Keratinocyte (primary cell): ENCODE results near the gene EVI5L.

Experiments
- EZH2 ChIP-seq: IDR thresholded peaks from one replicate; pipeline ENCODE4 v1.6.1; 2012; ENCODE audit warnings: inconsistent platforms, mild to moderate bottlenecking, low read length, moderate library complexity
- TF ChIP-seq, protein P1 (sequence below), 3 experiments: IDR thresholded peaks in 1 of 3; conservative IDR thresholded peaks in 1 of 3; optimal IDR thresholded peaks in 1 of 3; 2 replicates in 2 of 3; 3 replicates in 1 of 3; pipeline versions ENCODE3 to v1.5.1; 2011; ENCODE audit warnings: low read length in 3 of 3, mild to moderate bottlenecking in 3 of 3, moderate library complexity in 2 of 3, control low read depth in 1 of 3, inconsistent platforms in 1 of 3; ENCODE audit not compliant: insufficient read depth in 2 of 3; ENCODE audit errors: extremely low read depth in 1 of 3

DNA sequence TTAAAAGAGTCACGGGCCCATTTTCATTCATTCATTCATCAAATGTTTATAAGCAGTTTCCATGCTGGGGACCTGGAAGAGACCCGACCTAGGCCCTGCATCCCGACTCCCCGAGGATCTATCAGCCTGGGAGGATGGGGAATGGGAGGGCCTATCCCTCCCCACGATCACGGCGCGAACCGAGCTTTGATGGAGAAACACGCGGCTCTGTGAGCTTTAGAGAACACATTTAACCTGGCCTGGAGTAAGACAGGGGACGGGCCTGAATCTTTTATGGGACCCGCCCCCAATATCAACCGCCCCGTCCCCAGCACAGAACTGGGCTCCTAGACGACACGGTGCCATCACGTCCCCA lies 875 bp upstream of the EVI5L start:
- TF ChIP-seq EZH2, result no peak
- TF ChIP-seq, protein P1, sequence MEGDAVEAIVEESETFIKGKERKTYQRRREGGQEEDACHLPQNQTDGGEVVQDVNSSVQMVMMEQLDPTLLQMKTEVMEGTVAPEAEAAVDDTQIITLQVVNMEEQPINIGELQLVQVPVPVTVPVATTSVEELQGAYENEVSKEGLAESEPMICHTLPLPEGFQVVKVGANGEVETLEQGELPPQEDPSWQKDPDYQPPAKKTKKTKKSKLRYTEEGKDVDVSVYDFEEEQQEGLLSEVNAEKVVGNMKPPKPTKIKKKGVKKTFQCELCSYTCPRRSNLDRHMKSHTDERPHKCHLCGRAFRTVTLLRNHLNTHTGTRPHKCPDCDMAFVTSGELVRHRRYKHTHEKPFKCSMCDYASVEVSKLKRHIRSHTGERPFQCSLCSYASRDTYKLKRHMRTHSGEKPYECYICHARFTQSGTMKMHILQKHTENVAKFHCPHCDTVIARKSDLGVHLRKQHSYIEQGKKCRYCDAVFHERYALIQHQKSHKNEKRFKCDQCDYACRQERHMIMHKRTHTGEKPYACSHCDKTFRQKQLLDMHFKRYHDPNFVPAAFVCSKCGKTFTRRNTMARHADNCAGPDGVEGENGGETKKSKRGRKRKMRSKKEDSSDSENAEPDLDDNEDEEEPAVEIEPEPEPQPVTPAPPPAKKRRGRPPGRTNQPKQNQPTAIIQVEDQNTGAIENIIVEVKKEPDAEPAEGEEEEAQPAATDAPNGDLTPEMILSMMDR (optimal IDR thresholded peaks at IDR 0.05 in 1 of 3, IDR thresholded peaks at IDR 0.05 in 1 of 3, conservative IDR thresholded peaks at IDR 0.05 in 1 of 3; ENCODE audit: extremely low read depth in 1 of 3, insufficient read depth in 2 of 3, low read length in 3 of 3), result no peak
